ENCODE data around the gene NOL3.

Gene NOL3

GRCh38 chr16:67202426-67202825 is 32.1 kb downstream of the NOL3 start:
- in situ Hi-C loops (cut with MboI; ENCODE audit: low sequenced_read_pairs) = no loop called here

GRCh38 chr16:67202956-67203493 is 32.7 kb downstream of the NOL3 start:
- in situ Hi-C loops (cut with MboI; ENCODE audit: low sequenced_read_pairs) = no loop called here

DNA sequence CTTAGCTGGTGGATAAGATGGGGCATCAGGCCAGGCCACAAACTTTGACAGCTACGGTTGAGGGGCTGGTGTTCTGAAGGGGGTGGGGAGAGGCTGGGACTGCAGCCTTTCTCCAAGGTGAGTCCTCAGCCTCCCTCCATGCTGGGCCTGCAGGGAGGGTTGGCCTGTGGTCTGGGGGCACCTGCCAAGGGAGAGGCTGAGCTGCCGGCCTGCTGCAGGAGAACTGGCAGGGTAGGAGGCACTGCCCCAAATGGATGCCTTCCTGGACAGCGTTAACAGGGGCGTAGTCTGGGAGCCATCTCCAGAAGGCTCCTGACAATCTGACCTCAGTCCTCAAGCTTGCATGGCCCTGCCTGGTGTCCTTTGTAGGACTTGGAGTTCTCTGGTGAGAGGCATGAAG is 33.7 kb downstream of the NOL3 start:
- in situ Hi-C loops (cut with MboI; ENCODE audit: low sequenced_read_pairs) = no loop called here

DNA sequence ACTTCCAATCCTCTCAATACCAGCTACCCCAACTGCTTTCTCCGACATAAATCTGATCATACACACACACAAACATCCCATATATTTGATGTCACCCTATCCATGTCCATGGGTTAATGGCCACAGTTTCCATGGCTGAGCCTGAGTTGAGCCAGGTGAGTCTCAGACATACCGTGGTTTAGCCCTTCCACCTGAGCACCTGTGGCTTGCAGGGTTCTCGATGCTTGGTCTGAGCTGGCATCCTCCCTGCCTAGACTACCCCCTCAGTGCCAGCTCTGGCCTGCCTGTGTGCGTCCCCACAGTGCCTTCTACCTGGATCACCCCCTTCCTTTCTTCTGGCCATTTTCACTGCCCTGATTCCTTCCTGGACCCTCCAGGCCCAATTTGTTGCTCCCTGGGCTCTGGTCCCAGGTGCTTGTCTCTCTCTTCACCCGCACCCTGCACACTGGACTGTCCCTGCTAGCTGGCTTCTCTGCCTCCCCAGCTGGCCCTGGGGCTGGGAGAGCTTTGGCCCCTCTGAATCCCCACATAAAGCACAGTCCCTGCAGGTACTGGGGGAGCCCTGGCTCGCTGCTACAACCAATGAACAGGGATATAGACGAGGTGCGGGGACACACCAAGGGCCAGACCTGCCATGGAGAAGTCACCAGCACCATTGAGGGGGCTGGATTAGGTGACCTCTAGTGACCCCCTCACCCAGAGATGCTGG is 35.9 kb downstream of the NOL3 start:
- in situ Hi-C loops (cut with MboI; ENCODE audit: low sequenced_read_pairs) = no loop called here

- in situ Hi-C loops (cut with MboI; ENCODE audit: low sequenced_read_pairs) = no loop called here
These were observed 36.5 kb downstream of the NOL3 start for GRCh38 chr16:67206838-67207248.

- in situ Hi-C loops (cut with MboI; ENCODE audit: low sequenced_read_pairs) = no loop called here
These were observed 37.1 kb downstream of the NOL3 start for GRCh38 chr16:67207249-67208091.

GRCh38 chr16:67208154-67208896 is 38.0 kb downstream of the NOL3 start:
- in situ Hi-C loops (cut with MboI; ENCODE audit: low sequenced_read_pairs) = no loop called here

DNA sequence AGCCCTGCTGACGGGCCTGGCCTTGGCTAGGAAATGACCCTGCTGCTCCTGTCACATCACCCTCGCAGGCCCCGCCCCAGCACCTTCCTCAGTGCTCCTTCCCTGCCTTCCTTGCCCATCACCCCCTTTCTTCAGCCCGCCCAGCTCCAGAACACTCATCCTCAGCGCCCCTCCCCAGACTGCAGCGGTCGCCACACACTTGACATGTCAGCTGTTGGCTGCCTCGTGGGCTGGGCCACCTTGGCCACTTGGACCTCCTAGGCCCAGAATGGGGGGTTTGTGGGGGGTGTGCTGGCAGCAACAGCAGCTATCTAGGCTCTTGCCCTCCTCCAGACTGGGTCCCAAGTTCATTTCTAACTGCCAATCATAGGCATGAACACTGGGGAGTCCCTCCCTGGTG is 39.2 kb downstream of the NOL3 start:
- in situ Hi-C loops (cut with MboI; ENCODE audit: low sequenced_read_pairs) = no loop called here

- in situ Hi-C loops (cut with MboI; ENCODE audit: low sequenced_read_pairs) = no loop called here
These were observed 40.0 kb downstream of the NOL3 start for GRCh38 chr16:67210069-67210937.

DNA sequence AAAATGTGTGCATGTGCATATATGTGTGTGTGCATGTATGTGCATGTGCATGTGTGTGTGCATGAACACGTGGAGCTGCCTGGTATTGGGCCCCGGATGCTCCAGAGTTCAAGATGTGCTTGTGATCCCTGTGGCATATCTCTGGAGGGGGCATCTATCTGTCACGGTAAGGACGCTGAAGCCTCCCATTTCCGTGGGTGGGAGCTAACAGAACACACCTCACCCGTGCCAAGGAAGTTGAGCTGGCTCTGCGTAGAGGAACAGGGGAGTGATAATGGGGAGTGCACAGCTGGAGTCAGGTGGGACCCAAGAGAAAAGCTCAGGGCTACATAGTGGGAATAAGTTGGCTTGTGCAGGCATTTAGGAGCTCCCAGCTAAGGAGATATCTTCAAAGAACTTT is 41.3 kb downstream of the NOL3 start:
- in situ Hi-C loops (cut with MboI; ENCODE audit: low sequenced_read_pairs) = no loop called here

GRCh38 chr16:67212766-67213165 is 42.4 kb downstream of the NOL3 start:
- in situ Hi-C loops (cut with MboI; ENCODE audit: low sequenced_read_pairs) = no loop called here

DNA sequence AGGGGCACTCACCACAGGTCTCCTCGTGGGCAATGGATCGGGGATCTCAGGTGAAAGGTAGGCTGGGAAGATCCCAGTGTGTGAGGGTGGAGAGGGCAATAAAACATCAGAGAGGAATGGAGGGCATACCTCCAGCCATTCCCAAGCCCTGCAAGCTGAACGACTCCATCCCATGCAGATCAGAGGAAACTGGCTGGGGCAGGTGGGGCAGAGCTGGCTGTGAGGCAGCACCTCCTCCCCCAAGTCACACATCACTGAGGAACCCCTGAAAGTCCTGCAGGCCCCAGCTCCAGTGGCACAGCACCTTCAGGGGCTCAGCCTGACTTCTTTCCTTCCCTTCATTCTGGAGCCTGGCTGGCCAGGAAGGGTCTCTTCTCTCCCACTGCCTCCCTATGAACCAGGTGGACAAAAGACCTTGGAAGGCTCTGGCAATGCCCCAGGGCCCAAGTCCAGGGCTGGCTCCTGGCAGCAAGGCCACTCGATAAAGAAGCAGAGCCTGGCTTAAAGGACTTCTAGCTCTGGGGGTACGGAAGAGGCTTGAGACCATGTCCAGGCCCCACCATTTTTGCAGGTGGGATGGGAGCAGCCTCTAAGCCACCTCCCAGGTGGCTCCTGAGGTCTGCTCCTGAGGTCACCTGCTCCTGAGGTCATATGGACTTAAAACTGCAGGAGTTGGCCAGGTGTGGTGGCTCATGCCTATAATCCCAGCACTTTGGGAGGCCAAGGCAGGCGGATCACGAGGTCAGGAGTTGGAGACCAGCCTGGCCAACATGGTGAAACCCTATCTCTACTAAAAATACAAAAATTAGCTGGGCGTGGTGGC is 43.1 kb downstream of the NOL3 start:
- in situ Hi-C loops (cut with MboI; ENCODE audit: low sequenced_read_pairs) = no loop called here

- in situ Hi-C loops (cut with MboI; ENCODE audit: low sequenced_read_pairs) = no loop called here
These were observed 45.4 kb downstream of the NOL3 start for GRCh38 chr16:67215706-67216105.

DNA sequence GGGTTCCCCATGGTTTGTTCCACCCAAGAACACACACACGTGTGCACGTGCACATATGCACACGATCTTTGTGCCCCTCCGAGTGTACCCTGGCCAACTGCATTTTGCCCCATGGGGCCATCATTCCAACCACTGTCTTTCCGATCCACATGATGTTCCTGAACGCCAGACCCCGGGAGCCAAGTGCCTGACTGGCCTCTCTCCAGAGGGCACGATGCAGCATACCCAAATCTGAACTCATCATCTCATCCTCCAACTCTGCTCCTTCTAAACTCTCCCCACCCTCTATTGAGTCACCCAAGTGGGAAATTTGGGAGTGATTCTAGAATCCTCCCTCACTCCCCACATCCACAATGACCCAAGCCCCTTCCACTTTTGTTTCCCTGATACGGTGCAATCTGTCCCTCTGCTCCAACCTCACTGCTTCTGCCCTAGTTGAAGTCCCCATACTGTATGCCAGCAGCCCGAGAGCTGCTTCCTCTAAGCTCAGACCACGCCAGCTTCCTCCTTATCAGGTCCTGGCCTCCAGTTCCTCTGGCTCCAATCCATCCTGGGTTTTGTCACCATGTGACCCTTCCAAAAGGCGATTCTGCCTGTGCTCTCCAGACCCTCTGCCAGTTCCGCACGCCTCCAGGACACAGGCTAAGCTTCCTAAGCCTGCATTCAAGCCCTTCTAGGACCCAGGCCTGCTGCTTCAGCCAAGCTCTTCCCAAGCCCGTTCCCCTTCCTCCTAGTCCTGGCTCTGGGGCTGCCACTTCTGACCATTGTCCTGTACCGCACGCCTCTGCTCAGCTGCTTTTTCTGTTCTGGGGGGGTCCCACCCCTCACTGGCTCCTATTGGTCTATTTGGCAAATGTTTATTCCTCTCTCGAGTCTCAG is 46.5 kb downstream of the NOL3 start:
- in situ Hi-C loops (cut with MboI; ENCODE audit: low sequenced_read_pairs) = no loop called here

DNA sequence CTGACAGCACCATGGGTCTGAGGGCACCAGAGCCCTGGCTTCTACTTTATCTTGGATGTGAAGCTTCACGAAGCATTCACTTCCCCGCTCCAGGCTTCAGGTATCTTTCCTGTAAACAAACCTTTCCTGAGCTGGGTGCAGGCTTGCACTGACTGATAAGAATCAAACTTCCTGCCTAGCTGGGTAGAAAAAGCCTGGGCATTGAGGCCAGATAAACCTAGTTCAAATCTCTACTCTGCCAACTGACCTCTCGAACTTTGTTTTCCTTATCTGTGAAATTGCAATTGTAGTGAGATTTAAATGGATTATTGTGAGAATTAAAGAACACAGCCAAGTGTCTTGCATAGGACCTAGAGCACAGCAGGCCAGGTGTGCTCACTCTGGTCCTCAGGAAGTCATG is 53.7 kb downstream of the NOL3 start:
- in situ Hi-C loops (cut with MboI; ENCODE audit: low sequenced_read_pairs) = no loop called here
